Thymus (tissue), 14 donors: ENCODE results near the gene GRB2. TPM values are rescaled to one million over a fixed set of nuclear protein-coding genes. Genes with fewer than 3 reads are reported as not detected.
"Not testable (repeated sequence)": the region's sequence is repeated elsewhere in the genome, so short reads cannot be mapped to it uniquely, and the experiment has no call there.

Experiments
- DNase-seq, 9 donors: peaks; one replicate each; pipeline ENCODE4 v3.0.0-alpha.2; 2013; ENCODE audit warnings: low spot score in 9 of 9, low read depth in 6 of 9, missing footprints in 1 of 9
- H3K27ac ChIP-seq, 2 donors: one replicate each; pipeline ENCODE4 v1.5.1; 2013; ENCODE audit warnings: control low read depth in 1 of 2, low read depth in 1 of 2, low read length in 1 of 2, mild to moderate bottlenecking in 1 of 2, moderate library complexity in 1 of 2
- H3K27me3 ChIP-seq, 2 donors: one replicate each; pipeline ENCODE4 v1.5.1; 2013; ENCODE audit warnings: low read length in 1 of 2; ENCODE audit not compliant: control insufficient read depth in 2 of 2, insufficient read depth in 1 of 2
- H3K36me3 ChIP-seq, 2 donors: one replicate each; pipeline ENCODE4 v1.5.1; 2013; ENCODE audit warnings: low read length in 1 of 2, mild to moderate bottlenecking in 1 of 2, moderate library complexity in 1 of 2; ENCODE audit not compliant: control insufficient read depth in 2 of 2, insufficient read depth in 2 of 2
- H3K4me1 ChIP-seq, 2 donors: one replicate each; pipeline ENCODE4 v1.5.1; 2013; ENCODE audit warnings: low read length in 2 of 2; ENCODE audit not compliant: control insufficient read depth in 2 of 2, insufficient read depth in 2 of 2
- H3K4me3 ChIP-seq, 2 donors: one replicate each; pipeline ENCODE4 v1.5.1; 2013; ENCODE audit warnings: low read length in 2 of 2, control low read depth in 1 of 2, mild to moderate bottlenecking in 1 of 2
- H3K9me3 ChIP-seq, 2 donors: one replicate each; pipeline ENCODE4 v1.5.1; 2013; ENCODE audit warnings: low read length in 1 of 2, mild to moderate bottlenecking in 1 of 2; ENCODE audit not compliant: control insufficient read depth in 2 of 2, insufficient read depth in 1 of 2
- WGBS: extraction: QIAGEN DNeasy Blood & Tissue Kit; methylation state at CpG from one replicate; pipeline ENCODE4 v1.1.7; 2013; 5-methylcytosine and 5-hydroxymethylcytosine counted together
- long read RNA-seq, 10 donors: transcript quantifications; one replicate each; lab custom pipeline, GENCODE V29; 2026
- polyA plus RNA-seq: library from polyadenylated mRNA; stranded (reverse); fragments of 200-250 nt; gene quantifications from one replicate; pipeline ENCODE4 v1.2.3, GENCODE V29; 2013
- total RNA-seq: library from RNA; stranded (reverse); fragments of 120-200 nt; gene quantifications from one replicate; pipeline ENCODE4 v1.2.4, GENCODE V29; 2013
- donor health status: healthy.

Gene GRB2
- total RNA-seq (79.4 TPM), polyA plus RNA-seq (65.1 TPM)
- long read RNA-seq, donor 1, partial matches to known transcripts, result 0 of 3 reads
- long read RNA-seq, donor 1, other reads (novel, unspliced or antisense), result 0 of 3 reads
- long read RNA-seq, donor 2, result 0 reads
- long read RNA-seq, donor 3, transcript GRB2-202 (6 exons, 3,248 nt), result major isoform, 62 of 105 reads
- long read RNA-seq, donor 3, partial matches to known transcripts, result 33 of 105 reads
- long read RNA-seq, donor 3, other reads (novel, unspliced or antisense), result 6 of 105 reads
- long read RNA-seq, donor 4, transcript GRB2-202 (6 exons, 3,248 nt), result major isoform, 28 of 30 reads
- long read RNA-seq, donor 4, partial matches to known transcripts, result 0 of 30 reads
- long read RNA-seq, donor 4, other reads (novel, unspliced or antisense), result 0 of 30 reads
- long read RNA-seq, donor 5, transcript GRB2-202 (6 exons, 3,248 nt), result major isoform, 48 of 78 reads
- long read RNA-seq, donor 5, partial matches to known transcripts, result 22 of 78 reads
- long read RNA-seq, donor 5, other reads (novel, unspliced or antisense), result 0 of 78 reads
- long read RNA-seq, donor 6, transcript GRB2-202 (6 exons, 3,248 nt), result major isoform, 33 of 53 reads
- long read RNA-seq, donor 6, partial matches to known transcripts, result 17 of 53 reads
- long read RNA-seq, donor 6, other reads (novel, unspliced or antisense), result 0 of 53 reads
- long read RNA-seq, donor 7, transcript GRB2-202 (6 exons, 3,248 nt), result major isoform, 43 of 56 reads
- long read RNA-seq, donor 7, partial matches to known transcripts, result 10 of 56 reads
- long read RNA-seq, donor 7, other reads (novel, unspliced or antisense), result 0 of 56 reads
- long read RNA-seq, donor 8, transcript GRB2-202 (6 exons, 3,248 nt), result major isoform, 19 of 31 reads
- long read RNA-seq, donor 8, partial matches to known transcripts, result 12 of 31 reads
- long read RNA-seq, donor 8, other reads (novel, unspliced or antisense), result 0 of 31 reads
- long read RNA-seq, donor 9, transcript GRB2-202 (6 exons, 3,248 nt), result major isoform, 23 of 26 reads
- long read RNA-seq, donor 9, partial matches to known transcripts, result 0 of 26 reads
- long read RNA-seq, donor 9, other reads (novel, unspliced or antisense), result 0 of 26 reads
- long read RNA-seq, donor 10, transcript GRB2-202 (6 exons, 3,248 nt), result major isoform, 48 of 60 reads
- long read RNA-seq, donor 10, partial matches to known transcripts, result 8 of 60 reads
- long read RNA-seq, donor 10, other reads (novel, unspliced or antisense), result 0 of 60 reads

GRCh38 chr17:75405365-75406221 lies at the start of gene GRB2:
TSS of gene GRB2 (minus strand) at chr17:75405678. CDS start at chr17:75393628, 12,050 bp downstream.
- Histone ChIP-seq H3K9me3 (no peaks in the 10 kb centered on the region), H3K36me3 (peaks cover 0 to 6% of the 10 kb centered on the region in 2 donors), H3K27ac (peak within 1 kb of the TSS; percentile 92 to 95), H3K4me3 (peak within 1 kb of the TSS; percentile 96 to 100), H3K27me3 (no peaks in the 10 kb centered on the region), H3K4me1 (peaks cover 6 to 22% of the 10 kb centered on the region in 2 donors)
- WGBS, result under 1% methylated on average over 74 of the region's 74 CpGs
- peak; percentile 85 to 99 (median 95) for DNase-seq

- H3K4me3 ChIP-seq, H3K27me3 ChIP-seq, H3K9me3 ChIP-seq, H3K36me3 ChIP-seq, H3K27ac ChIP-seq, DNase-seq: not testable (repeated sequence)
- peaks cover 7 to 19% of the 10 kb centered on the region in 2 donors for H3K4me1 ChIP-seq
- WGBS, result over 99% methylated on average over 3 of the region's 3 CpGs
Measured at GRCh38 chr17:75454672-75455071, 49.2 kb upstream of the GRB2 start.

GRCh38 chr17:75454193-75454592 lies 48.7 kb upstream of the GRB2 start:
- Histone ChIP-seq H3K27ac (no peak overlapping the region), H3K27me3 (no peaks in the 10 kb centered on the region), H3K36me3 (no peaks in the 10 kb centered on the region), H3K4me3 (no peak overlapping the region), H3K9me3 (no peaks in the 10 kb centered on the region), H3K4me1 (peaks cover 7 to 19% of the 10 kb centered on the region in 2 donors)
- no peak for DNase-seq

- H3K36me3 ChIP-seq, result no peaks in the 10 kb centered on the region
Measured at GRCh38 chr17:75450270-75450669, 44.8 kb upstream of the GRB2 start.

GRCh38 chr17:75447951-75448856 lies 42.7 kb upstream of the GRB2 start:
- no peak overlapping the region for H3K4me3 ChIP-seq
- H3K36me3 ChIP-seq, result no peaks in the 10 kb centered on the region
- H3K9me3 ChIP-seq, result no peaks in the 10 kb centered on the region
- no peaks in the 10 kb centered on the region for H3K4me1 ChIP-seq
- DNase-seq, result no peak
- WGBS, result 90% methylated on average over 17 of the region's 17 CpGs
- H3K27me3 ChIP-seq, result no peaks in the 10 kb centered on the region
- no peak overlapping the region for H3K27ac ChIP-seq

More at GRCh38 chr17:75450270-75450669, 44.8 kb upstream of the GRB2 start:
- 95% methylated on average over 4 of the region's 4 CpGs for WGBS
- DNase-seq, result no peak
- no peak overlapping the region for H3K4me3 ChIP-seq
- no peaks in the 10 kb centered on the region for H3K27me3 ChIP-seq
- H3K9me3 ChIP-seq, result no peaks in the 10 kb centered on the region
- no peak overlapping the region for H3K27ac ChIP-seq
- no peaks in the 10 kb centered on the region for H3K4me1 ChIP-seq

GRCh38 chr17:75445896-75446295 lies 40.4 kb upstream of the GRB2 start:
- H3K27me3 ChIP-seq, H3K27ac ChIP-seq, H3K9me3 ChIP-seq, H3K4me1 ChIP-seq, DNase-seq, H3K36me3 ChIP-seq, H3K4me3 ChIP-seq: not testable (repeated sequence)
- 97% methylated on average over 6 of the region's 6 CpGs for WGBS

- Histone ChIP-seq H3K27me3 (no peaks in the 10 kb centered on the region), H3K4me3 (no peak overlapping the region), H3K36me3 (no peaks in the 10 kb centered on the region), H3K9me3 (no peaks in the 10 kb centered on the region), H3K4me1 (no peaks in the 10 kb centered on the region), H3K27ac (no peak overlapping the region)
- DNase-seq, result no peak
- WGBS, result 98% methylated on average over 3 of the region's 3 CpGs
Measured at GRCh38 chr17:75445296-75445695, 39.8 kb upstream of the GRB2 start.
